Retinal pigment epithelial cell (primary cell): Measurements from ENCODE around the gene BCAR3.
A peak's percentile ranks its signal among the peaks of the same experiment; 100 is the strongest.

ENCODE experiments used
- DNase-seq: peaks from one replicate; pipeline ENCODE4 v3.0.0-alpha.2; 2010; ENCODE audit warnings: low read depth
- H3K4me3 ChIP-seq: 2 replicates; pipeline ENCODE4 v1.5.1; 2011; ENCODE audit warnings: mild to moderate bottlenecking, low read length, control low read depth, moderate library complexity
- TF ChIP-seq, protein P1 (sequence below): conservative IDR thresholded peaks from 2 replicates; pipeline ENCODE4 v1.5.1; 2011; ENCODE audit warnings: low read depth, low read length, control low read depth, inconsistent platforms

BCAR3 gene

DNA sequence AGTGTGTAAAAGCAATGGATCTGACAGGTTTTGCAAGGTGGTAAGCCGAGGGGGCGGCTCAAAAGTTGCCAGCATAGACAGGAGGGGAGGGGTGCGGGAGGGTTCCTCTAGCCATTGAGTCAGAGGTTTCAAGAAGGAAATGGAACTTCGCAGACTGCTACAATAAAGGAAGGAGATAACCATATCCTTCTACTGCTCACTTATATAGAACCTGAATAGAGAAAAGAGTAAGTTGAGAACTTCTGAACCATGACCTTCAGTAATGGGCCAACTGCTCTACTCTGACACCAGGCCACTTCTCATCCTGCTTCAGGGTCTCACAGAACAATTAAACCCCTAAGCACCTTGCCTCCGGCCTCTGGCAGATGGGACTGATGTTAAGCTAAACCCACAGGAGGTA, 26.3 kb upstream of the BCAR3 start:
- DNase-seq: no peak
- TF ChIP-seq, protein P1, sequence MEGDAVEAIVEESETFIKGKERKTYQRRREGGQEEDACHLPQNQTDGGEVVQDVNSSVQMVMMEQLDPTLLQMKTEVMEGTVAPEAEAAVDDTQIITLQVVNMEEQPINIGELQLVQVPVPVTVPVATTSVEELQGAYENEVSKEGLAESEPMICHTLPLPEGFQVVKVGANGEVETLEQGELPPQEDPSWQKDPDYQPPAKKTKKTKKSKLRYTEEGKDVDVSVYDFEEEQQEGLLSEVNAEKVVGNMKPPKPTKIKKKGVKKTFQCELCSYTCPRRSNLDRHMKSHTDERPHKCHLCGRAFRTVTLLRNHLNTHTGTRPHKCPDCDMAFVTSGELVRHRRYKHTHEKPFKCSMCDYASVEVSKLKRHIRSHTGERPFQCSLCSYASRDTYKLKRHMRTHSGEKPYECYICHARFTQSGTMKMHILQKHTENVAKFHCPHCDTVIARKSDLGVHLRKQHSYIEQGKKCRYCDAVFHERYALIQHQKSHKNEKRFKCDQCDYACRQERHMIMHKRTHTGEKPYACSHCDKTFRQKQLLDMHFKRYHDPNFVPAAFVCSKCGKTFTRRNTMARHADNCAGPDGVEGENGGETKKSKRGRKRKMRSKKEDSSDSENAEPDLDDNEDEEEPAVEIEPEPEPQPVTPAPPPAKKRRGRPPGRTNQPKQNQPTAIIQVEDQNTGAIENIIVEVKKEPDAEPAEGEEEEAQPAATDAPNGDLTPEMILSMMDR: no peak
- H3K4me3 ChIP-seq: no peak overlapping the region

GRCh38 chr1:93705892-93706500, 24.4 kb upstream of the BCAR3 start:
- no peak for DNase-seq
- H3K4me3 ChIP-seq: no peak overlapping the region

GRCh38 chr1:93704052-93704451, 22.4 kb upstream of the BCAR3 start:
- DNase-seq: no peak
- TF ChIP-seq, protein P1: no peak
- H3K4me3 ChIP-seq: no peak overlapping the region

More at GRCh38 chr1:93705892-93706500, 24.4 kb upstream of the BCAR3 start:
- TF ChIP-seq, protein P1: no peak

- DNase-seq: no peak
- TF ChIP-seq, protein P1: no peak
- H3K4me3 ChIP-seq: no peak overlapping the region
Observed at GRCh38 chr1:93703643-93704042, 22.0 kb upstream of the BCAR3 start.

DNA sequence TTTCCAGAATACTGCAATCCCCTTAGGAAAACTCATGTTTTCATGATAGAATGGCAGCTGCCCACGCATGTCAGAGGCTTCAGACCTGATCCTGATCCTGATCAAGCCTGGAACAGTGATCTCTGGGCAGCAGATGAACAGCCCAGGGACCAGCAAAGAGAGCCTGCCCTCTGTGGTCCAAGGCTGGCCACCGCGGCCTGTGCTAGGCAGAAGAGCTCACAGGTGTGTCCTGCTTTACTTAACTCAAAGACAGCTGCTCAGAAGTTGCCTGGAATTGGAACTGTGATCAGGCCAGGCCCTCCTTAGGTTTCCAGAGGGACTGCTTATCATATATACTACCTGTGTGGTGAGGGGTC, 21.2 kb upstream of the BCAR3 start:
- TF ChIP-seq, protein P1: no peak
- DNase-seq: no peak
- H3K4me3 ChIP-seq: no peak overlapping the region

DNA sequence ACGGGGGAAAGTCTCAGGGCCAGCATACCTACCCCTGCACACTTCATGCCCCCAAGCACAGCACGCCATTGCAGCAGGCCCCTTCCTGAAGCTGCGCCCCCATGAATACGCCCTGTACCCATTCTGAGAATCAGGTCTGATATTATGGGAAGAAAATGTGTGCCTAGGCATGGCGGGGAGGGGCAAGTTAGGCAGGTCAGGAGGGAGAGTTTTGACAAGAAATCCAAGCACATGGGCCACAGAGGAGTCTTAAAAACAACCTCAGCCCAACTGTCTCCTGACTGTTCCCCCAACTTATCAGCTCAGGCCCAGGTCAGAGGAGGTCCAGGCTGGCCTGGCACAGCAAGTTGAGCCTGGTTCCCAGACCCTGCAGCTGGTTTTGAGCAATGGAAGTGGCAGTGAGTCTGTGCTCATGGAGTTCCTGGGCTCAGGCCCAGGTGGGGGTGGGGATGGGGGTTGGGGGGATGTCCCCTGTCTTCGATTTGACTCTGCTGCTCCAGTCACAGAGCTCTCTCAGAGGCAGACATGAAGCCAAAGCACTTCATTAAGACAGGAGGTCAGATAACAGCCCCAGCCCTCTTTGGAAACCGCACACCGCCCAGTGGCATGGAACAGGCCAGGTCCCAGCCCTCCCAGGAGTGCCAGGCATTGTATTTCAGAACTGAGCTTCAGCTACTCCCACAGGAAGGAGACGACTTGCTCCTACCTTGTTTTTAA, 20.6 kb upstream of the BCAR3 start:
- no peak overlapping the region for H3K4me3 ChIP-seq
- TF ChIP-seq, protein P1: no peak
- no peak for DNase-seq

DNA sequence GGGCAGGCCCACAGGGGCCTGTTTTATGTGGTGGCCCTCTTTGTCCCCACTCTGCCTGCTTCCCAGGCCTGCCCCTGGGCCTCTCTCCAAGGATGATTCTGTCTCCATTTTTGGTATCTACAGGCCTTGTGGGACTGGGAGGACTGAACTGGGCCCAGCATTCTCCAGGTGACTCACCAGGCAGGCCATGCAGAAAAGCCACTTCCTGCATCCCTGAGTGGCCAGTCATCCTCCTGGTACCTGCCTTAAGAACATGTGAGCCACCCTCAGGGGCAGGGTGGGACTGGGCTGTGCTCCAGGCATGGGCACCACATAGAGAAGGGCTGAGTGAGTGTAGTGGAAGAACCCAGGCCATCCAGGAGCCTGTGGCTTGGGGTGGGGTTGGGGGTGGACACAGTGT, 20.0 kb upstream of the BCAR3 start:
- H3K4me3 ChIP-seq: no peak overlapping the region
- TF ChIP-seq, protein P1: no peak
- DNase-seq: peak; percentile 91
